ENCODE results near the gene TECPR2.

DNA sequence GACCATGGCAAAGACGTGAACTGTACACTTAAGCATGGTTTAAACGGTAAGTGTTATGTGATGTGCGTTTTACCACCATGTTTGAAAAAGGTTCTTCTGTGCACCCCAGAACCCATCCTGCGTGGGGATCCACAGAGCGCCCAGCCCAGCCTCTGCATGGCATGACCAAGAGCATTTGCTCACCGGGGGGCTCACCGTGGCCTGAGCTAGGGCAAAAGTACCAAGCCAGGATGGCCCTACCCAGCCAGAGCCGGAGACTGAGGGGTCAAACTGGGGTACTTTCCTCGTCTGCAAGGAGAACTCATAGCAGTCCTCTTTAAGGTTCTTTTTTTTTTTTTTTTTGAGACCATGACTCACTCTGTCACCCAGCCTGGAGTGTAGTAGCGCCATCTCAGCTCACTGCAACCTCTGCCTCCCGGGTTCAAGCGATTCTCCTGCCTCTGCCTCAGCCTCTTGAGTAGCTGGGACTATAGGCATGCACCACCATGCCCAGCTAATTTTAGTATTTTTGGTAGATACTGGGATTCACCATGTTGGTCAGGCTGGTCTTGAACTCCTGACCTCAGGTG, 163.3 kb downstream of the TECPR2 start:
- TF ChIP-seq, protein P1, sequence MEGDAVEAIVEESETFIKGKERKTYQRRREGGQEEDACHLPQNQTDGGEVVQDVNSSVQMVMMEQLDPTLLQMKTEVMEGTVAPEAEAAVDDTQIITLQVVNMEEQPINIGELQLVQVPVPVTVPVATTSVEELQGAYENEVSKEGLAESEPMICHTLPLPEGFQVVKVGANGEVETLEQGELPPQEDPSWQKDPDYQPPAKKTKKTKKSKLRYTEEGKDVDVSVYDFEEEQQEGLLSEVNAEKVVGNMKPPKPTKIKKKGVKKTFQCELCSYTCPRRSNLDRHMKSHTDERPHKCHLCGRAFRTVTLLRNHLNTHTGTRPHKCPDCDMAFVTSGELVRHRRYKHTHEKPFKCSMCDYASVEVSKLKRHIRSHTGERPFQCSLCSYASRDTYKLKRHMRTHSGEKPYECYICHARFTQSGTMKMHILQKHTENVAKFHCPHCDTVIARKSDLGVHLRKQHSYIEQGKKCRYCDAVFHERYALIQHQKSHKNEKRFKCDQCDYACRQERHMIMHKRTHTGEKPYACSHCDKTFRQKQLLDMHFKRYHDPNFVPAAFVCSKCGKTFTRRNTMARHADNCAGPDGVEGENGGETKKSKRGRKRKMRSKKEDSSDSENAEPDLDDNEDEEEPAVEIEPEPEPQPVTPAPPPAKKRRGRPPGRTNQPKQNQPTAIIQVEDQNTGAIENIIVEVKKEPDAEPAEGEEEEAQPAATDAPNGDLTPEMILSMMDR (IDR thresholded peaks at IDR 0.05; ENCODE audit: insufficient read depth, low read length): no peak
- no peak for TF ChIP-seq SPI1 (IDR thresholded peaks at IDR 0.05; ENCODE audit: borderline replicate concordance, low read depth)
- TF ChIP-seq, protein P2, sequence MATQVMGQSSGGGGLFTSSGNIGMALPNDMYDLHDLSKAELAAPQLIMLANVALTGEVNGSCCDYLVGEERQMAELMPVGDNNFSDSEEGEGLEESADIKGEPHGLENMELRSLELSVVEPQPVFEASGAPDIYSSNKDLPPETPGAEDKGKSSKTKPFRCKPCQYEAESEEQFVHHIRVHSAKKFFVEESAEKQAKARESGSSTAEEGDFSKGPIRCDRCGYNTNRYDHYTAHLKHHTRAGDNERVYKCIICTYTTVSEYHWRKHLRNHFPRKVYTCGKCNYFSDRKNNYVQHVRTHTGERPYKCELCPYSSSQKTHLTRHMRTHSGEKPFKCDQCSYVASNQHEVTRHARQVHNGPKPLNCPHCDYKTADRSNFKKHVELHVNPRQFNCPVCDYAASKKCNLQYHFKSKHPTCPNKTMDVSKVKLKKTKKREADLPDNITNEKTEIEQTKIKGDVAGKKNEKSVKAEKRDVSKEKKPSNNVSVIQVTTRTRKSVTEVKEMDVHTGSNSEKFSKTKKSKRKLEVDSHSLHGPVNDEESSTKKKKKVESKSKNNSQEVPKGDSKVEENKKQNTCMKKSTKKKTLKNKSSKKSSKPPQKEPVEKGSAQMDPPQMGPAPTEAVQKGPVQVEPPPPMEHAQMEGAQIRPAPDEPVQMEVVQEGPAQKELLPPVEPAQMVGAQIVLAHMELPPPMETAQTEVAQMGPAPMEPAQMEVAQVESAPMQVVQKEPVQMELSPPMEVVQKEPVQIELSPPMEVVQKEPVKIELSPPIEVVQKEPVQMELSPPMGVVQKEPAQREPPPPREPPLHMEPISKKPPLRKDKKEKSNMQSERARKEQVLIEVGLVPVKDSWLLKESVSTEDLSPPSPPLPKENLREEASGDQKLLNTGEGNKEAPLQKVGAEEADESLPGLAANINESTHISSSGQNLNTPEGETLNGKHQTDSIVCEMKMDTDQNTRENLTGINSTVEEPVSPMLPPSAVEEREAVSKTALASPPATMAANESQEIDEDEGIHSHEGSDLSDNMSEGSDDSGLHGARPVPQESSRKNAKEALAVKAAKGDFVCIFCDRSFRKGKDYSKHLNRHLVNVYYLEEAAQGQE (IDR thresholded peaks at IDR 0.05; ENCODE audit: insufficient replicate concordance, low read depth): no peak
